Activated T-cell treated with anti-CD3 and anti-CD28 coated beads, Interleukin-2, amount 50 U/mL, for 4 hours (primary cell): ENCODE measurements around the gene IL1RN. TPM values are rescaled to one million over a fixed set of nuclear protein-coding genes. Genes with fewer than 3 reads are reported as not detected.

Experiments
- ATAC-seq, 2 donors: fragments of 200-7000 bp; cut with Tn5 transposase; one replicate each; pipeline ENCODE4 v1.10.0; 2021
- DNase-seq: peaks from one replicate; pipeline ENCODE4 v3.0.0-alpha.2; 2020
- H3K27me3 Mint-ChIP-seq: one replicate; pipeline ENCODE4 v1.8.0; 2021; ENCODE audit warnings: low read depth, mixed read lengths
- H3K36me3 Mint-ChIP-seq: one replicate; pipeline ENCODE4 v1.8.0; 2022; ENCODE audit warnings: mixed read lengths; ENCODE audit not compliant: insufficient read depth
- H3K4me1 Mint-ChIP-seq: one replicate; pipeline ENCODE4 v1.8.0; 2021; ENCODE audit warnings: low read depth, mixed read lengths
- H3K4me3 Mint-ChIP-seq: one replicate; pipeline ENCODE4 v1.8.0; 2021; ENCODE audit warnings: mild to moderate bottlenecking, moderate library complexity, mixed read lengths
- H3K9me3 Mint-ChIP-seq: one replicate; pipeline ENCODE4 v1.8.0; 2021; ENCODE audit warnings: mixed read lengths
- total RNA-seq, 3 donors: library from RNA; stranded (reverse); gene quantifications; one replicate each; pipeline ENCODE4 v1.2.1, GENCODE V29; 2021

Gene IL1RN
- total RNA-seq, 3 donors from 2014 or later, result 1.2 to 2.5 (median 1.8) TPM

- ATAC-seq (no peak), DNase-seq (no peak)
- Mint-ChIP-seq H3K4me3 (no peak overlapping the region), H3K9me3 (no peaks in the 10 kb centered on the region), H3K36me3 (no peaks in the 10 kb centered on the region), H3K27me3 (peaks cover 3% of the 10 kb centered on the region), H3K4me1 (peaks cover 8% of the 10 kb centered on the region)
Measured at GRCh38 chr2:113114224-113114945, 13.0 kb upstream of the IL1RN start.

GRCh38 chr2:113114996-113115395 is 12.4 kb upstream of the IL1RN start:
- H3K4me1 Mint-ChIP-seq, result peaks cover 8% of the 10 kb centered on the region
- H3K9me3 Mint-ChIP-seq, result no peaks in the 10 kb centered on the region
- H3K4me3 Mint-ChIP-seq, result no peak overlapping the region
- DNase-seq (no peak), ATAC-seq (no peak)
- H3K27me3 Mint-ChIP-seq, result peaks cover under 1% of the 10 kb centered on the region
- H3K36me3 Mint-ChIP-seq, result no peaks in the 10 kb centered on the region

GRCh38 chr2:113116100-113116958 is 11.1 kb upstream of the IL1RN start:
- ATAC-seq, result peak; percentile 36 to 46
- no peak for DNase-seq
- Mint-ChIP-seq H3K36me3 (no peaks in the 10 kb centered on the region), H3K9me3 (no peaks in the 10 kb centered on the region), H3K4me1 (peaks cover 9% of the 10 kb centered on the region), H3K4me3 (no peak overlapping the region), H3K27me3 (no peaks in the 10 kb centered on the region)

GRCh38 chr2:113117541-113118262 is 9.7 kb upstream of the IL1RN start:
- no peaks in the 10 kb centered on the region for H3K36me3 Mint-ChIP-seq
- ATAC-seq (peak; percentile 71 to 77), DNase-seq (no peak)
- H3K4me3 Mint-ChIP-seq, result no peak overlapping the region
- peaks cover 10% of the 10 kb centered on the region for H3K4me1 Mint-ChIP-seq
- H3K9me3 Mint-ChIP-seq, result no peaks in the 10 kb centered on the region
- no peaks in the 10 kb centered on the region for H3K27me3 Mint-ChIP-seq

DNA sequence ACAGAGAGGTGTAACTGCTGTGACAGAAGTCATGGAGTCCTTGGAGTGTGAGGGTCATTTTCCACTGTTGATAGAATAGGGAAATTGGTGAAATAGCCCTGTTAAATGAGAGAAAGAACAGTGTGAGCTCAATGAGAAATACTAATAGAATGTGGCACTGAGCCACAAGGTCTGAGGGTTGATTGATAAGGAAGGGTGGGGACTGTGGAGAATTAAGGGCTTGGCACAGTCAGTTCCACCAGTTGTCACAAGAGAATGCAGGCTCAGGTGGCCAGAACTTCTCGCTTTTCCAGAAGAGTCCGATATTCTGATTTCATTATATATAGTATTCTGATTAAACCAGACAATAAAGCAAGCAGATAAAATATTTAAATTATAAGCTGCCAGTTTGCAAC is 9.1 kb upstream of the IL1RN start:
- no peaks in the 10 kb centered on the region for H3K9me3 Mint-ChIP-seq
- peaks cover 10% of the 10 kb centered on the region for H3K4me1 Mint-ChIP-seq
- no peak for DNase-seq
- H3K36me3 Mint-ChIP-seq, result no peaks in the 10 kb centered on the region
- no peak overlapping the region for H3K4me3 Mint-ChIP-seq
- ATAC-seq, result no peak
- no peaks in the 10 kb centered on the region for H3K27me3 Mint-ChIP-seq

DNA sequence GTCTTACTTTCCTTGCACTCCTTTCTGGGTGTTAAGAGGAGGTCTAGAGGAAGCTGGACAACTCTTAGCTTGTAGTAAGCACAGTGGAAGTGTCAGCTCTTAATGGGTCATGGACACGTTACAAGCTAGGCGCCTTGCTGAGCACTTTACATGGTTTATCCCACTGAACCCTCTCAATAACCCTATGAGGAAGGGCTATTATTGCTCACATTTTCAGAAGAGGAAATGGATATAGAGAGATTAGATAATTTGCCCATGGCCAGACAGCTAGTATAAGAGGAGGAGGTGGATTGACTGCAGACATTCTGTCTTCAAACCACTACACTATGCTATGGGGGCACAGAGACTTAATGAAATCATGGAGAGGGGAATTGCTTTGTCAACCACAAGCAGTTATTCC is 8.3 kb upstream of the IL1RN start:
- no peak for DNase-seq
- Mint-ChIP-seq H3K9me3 (no peaks in the 10 kb centered on the region), H3K4me3 (no peak overlapping the region), H3K27me3 (peaks cover 2% of the 10 kb centered on the region), H3K36me3 (no peaks in the 10 kb centered on the region), H3K4me1 (peaks cover 12% of the 10 kb centered on the region)
- ATAC-seq, result no peak

- Mint-ChIP-seq H3K9me3 (no peaks in the 10 kb centered on the region), H3K27me3 (peaks cover 4% of the 10 kb centered on the region), H3K36me3 (no peaks in the 10 kb centered on the region), H3K4me1 (peaks cover 19% of the 10 kb centered on the region), H3K4me3 (no peak overlapping the region)
- no peak for ATAC-seq
- no peak for DNase-seq
Measured at GRCh38 chr2:113120861-113121260, 6.5 kb upstream of the IL1RN start.

GRCh38 chr2:113122364-113122763 is 5.0 kb upstream of the IL1RN start:
- Mint-ChIP-seq H3K36me3 (no peaks in the 10 kb centered on the region), H3K4me1 (peaks cover 15% of the 10 kb centered on the region), H3K9me3 (no peaks in the 10 kb centered on the region), H3K4me3 (no peak overlapping the region), H3K27me3 (peaks cover 4% of the 10 kb centered on the region)
- DNase-seq (no peak), ATAC-seq (no peak)

DNA sequence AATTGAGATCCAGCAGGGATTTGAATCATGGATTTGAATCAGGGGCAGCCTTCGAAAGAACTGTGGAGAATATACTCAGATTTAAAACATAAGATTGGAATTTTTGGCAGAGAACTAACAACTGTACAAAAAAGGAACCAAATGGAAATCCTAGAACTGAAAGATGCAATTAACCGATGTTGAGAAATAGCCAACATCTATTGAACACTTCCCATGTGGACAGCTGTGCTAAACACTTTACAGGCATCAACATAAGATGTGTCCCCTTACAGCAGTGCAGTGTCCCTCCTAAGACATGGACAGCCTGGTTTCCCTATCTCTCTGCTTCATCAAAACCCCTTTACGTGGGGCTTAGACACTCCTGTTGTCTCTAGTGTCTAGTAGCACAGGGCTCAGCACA is 3.7 kb upstream of the IL1RN start:
- peaks cover 4% of the 10 kb centered on the region for H3K27me3 Mint-ChIP-seq
- H3K9me3 Mint-ChIP-seq, result no peaks in the 10 kb centered on the region
- H3K4me1 Mint-ChIP-seq, result peaks cover 15% of the 10 kb centered on the region
- no peaks in the 10 kb centered on the region for H3K36me3 Mint-ChIP-seq
- no peak overlapping the region for H3K4me3 Mint-ChIP-seq
- DNase-seq (no peak), ATAC-seq (no peak)

DNA sequence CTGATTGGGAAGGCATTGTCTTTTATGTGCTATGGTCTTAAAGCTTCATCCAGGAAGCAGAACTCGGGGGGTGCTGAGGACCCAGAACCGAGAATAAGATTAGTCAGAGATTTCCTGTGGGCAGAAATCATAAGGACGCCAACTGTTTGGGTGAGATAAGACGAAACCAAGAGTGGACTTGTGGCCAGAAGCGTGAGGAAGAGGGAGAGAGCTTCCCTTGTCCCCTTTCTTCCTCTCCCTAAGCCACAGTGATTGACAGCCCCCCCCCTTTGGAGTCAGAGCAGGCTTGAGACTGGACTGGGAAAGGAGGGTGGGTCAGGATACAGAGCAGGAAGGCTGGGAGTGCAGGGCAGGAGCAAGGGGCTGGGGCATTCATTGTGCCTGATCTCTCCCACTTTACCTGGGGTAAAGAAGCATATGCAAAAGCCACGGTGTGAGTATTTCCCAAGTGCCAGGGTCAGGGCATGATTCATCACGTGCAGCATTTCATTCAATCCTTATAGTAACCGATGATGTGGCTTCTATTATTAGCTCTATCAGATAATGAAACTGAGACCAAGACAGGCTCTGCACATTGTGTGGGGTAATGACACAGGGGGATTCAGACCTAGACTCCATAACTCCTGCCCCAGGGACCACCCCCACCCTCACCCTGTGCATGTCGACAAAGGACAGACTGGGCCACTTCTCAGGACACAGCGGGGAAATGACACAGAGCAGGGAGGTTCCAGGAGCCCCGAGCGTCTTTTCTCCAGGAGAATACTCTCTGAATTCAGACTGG is 3.0 kb upstream of the IL1RN start:
- Mint-ChIP-seq H3K36me3 (no peaks in the 10 kb centered on the region), H3K4me1 (peaks cover 15% of the 10 kb centered on the region), H3K9me3 (no peaks in the 10 kb centered on the region), H3K27me3 (peaks cover 4% of the 10 kb centered on the region), H3K4me3 (no peak overlapping the region)
- DNase-seq, result no peak
- peak; percentile 69 to 76 for ATAC-seq

- ATAC-seq (no peak), DNase-seq (no peak)
- Mint-ChIP-seq H3K36me3 (no peaks in the 10 kb centered on the region), H3K4me1 (peaks cover 15% of the 10 kb centered on the region), H3K27me3 (peaks cover 4% of the 10 kb centered on the region), H3K9me3 (no peaks in the 10 kb centered on the region), H3K4me3 (no peak overlapping the region)
Measured at GRCh38 chr2:113124984-113125855, 2.2 kb upstream of the IL1RN start.

DNA sequence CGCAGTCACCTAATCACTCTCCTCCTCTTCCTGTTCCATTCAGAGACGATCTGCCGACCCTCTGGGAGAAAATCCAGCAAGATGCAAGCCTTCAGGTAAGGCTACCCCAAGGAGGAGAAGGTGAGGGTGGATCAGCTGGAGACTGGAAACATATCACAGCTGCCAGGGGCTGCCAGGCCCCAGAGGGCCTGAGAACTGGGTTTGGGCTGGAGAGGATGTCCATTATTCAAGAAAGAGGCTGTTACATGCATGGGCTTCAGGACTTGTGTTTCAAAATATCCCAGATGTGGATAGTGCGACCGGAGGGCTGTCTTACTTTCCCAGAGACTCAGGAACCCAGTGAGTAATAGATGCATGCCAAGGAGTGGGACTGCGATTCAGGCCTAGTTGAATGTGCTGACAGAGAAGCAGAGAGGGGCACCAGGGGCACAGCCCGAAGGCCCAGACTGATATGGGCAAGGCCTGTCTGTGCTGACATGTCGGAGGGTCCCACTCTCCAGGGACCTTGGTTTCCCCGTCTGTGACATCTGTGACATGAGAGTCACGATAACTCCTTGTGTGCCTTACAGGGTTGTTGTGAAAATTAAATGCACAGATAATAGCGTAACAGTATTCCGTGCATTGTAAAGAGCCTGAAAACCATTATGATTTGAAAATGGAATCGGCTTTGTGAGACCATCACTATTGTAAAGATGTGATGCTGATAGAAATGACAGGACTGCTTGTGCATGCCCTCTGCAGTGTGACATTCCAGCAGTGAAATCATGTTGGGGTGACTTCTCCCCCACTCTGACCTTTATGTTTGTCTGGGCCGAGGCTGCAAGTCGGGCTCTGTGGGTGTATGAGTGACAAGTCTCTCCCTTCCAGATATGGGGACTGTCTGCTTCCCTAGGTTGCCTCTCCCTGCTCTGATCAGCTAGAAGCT is 510 bp downstream of the IL1RN start:
- Mint-ChIP-seq H3K36me3 (no peaks in the 10 kb centered on the region), H3K4me1 (peaks cover 14% of the 10 kb centered on the region), H3K4me3 (no peak overlapping the region), H3K27me3 (peaks cover 4% of the 10 kb centered on the region), H3K9me3 (no peaks in the 10 kb centered on the region)
- DNase-seq (no peak), ATAC-seq (no peak)
